ENCODE results near the gene VPS13D. TPM values are rescaled to one million over a fixed set of nuclear protein-coding genes. Genes with fewer than 3 reads are reported as not detected.

The VPS13D gene
- total and polyA plus RNA-seq, 10 of the 15 experiments (the other 5 are each of a cell fraction or from before 2014, with no cell fraction given), result 1.4 to 16.9 (median 8.5) TPM

DNA sequence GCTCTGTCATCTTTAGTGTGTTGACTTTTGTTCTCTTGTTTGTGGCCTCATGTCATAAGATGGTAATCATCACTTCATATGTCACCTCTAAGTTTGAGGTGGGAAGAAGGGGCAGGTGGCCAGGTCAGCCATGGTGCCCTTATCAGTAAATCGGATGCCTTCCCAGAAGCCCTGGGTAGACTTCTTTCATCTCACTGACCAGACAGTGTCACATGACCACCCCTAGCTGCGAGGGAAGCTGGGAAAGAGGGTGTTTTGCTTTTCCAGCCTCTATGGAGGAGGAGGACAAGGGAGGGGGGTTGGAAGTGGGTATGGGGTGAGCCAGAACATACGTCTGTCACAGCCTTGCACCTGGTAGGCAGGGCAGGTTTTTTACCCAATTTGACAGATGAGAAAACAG, 34.4 kb upstream of the VPS13D start:
- peaks cover 30% of the 10 kb centered on the region for H3K4me1 ChIP-seq (ENCODE audit: control insufficient read depth, insufficient read depth, low read length)
- no peak overlapping the region for H2AFZ ChIP-seq (ENCODE audit: control insufficient read depth, low read depth, low read length)
- H3K4me2 ChIP-seq (ENCODE audit: control insufficient read depth, insufficient read depth), result no peak overlapping the region
- H3K27me3 ChIP-seq (replicated peaks in 1 of 2; ENCODE audit: control insufficient read depth in 2 of 2, insufficient read depth in 2 of 2, low read length in 1 of 2), result no peaks in the 10 kb centered on the region
- DNase-seq (ENCODE audit: low read depth, low spot score) (no peak), FAIRE-seq (no peak), ATAC-seq (no peak)
- in situ Hi-C loops (cut with MboI), result no loop called here
- POLR2A ChIA-PET, result interaction anchor here (1.1 to 2.9 kb wide), 3 partner anchors 13 to 45 kb away, joined by 3 to 7 read pairs (median 3); no protein-coding TSS in a partner anchor
- H3K36me3 ChIP-seq (ENCODE audit: control insufficient read depth in 2 of 2, insufficient read depth in 2 of 2, low read length in 1 of 2), result peaks cover 19 to 32% of the 10 kb centered on the region in 2 experiments; a peak in 3 of 4 replicates
- H3K27ac ChIP-seq (ENCODE audit: control insufficient read depth, insufficient read depth), result no peak overlapping the region
- BruUV-seq (replicated peaks), result no TSS peak
- SMC1A ChIA-PET (ENCODE audit: uncharacterized antibody, unreplicated experiment), result no interaction called here
- no peak overlapping the region for H3K4me3 ChIP-seq
- no peaks in the 10 kb centered on the region; the same call in 2 of the 3 replicates for H3K9me3 ChIP-seq (replicated peaks; ENCODE audit: control insufficient read depth, insufficient read depth, low read length)
- no peaks in the 10 kb centered on the region for H4K20me1 ChIP-seq (ENCODE audit: control insufficient read depth, insufficient read depth)
- H3K9ac ChIP-seq (ENCODE audit: control insufficient read depth, insufficient read depth, low read length), result no peak overlapping the region
- intact Hi-C loops (cut with micrococcal nuclease; ENCODE audit: unreplicated experiment), result loop anchor here (5.0 kb wide), 1 partner anchor 33 kb away; no protein-coding TSS in a partner anchor
- H3K79me2 ChIP-seq (ENCODE audit: control insufficient read depth, insufficient read depth, low read length), result no peaks in the 10 kb centered on the region
- 93% methylated on average over 3 of the region's 3 CpGs for WGBS (ENCODE audit: insufficient coverage, insufficient replicate concordance, low lambda C conversion rate, missing lambda C conversion rate)
- TF ChIP-seq EP300 (IDR thresholded peaks at IDR 0.05; ENCODE audit: borderline replicate concordance in 1 of 2, control insufficient read depth in 1 of 2, low read depth in 2 of 2, low read length in 2 of 2) (no peak), LARP7 (IDR thresholded peaks at IDR 0.05) (no peak), RB1 (IDR thresholded peaks at IDR 0.05; ENCODE audit: borderline replicate concordance) (no peak), GATAD2B (conservative IDR thresholded peaks at IDR 0.05; ENCODE audit: low read depth) (no peak), FOS (IDR thresholded peaks at IDR 0.05; ENCODE audit: borderline replicate concordance, extremely low read depth, insufficient read length) (no peak), MLLT1 (IDR thresholded peaks at IDR 0.05) (no peak)
- CTCF ChIA-PET, result interaction anchor here (2.0 kb wide), 1 partner anchor 12 kb away, joined by 10 read pairs; no protein-coding TSS in a partner anchor
- RAD21 ChIA-PET (ENCODE audit: unreplicated experiment), result interaction anchor here (1.2 to 12.7 kb wide), 3 partner anchors 26 to 70 kb away, joined by 3 to 116 read pairs (median 84); no protein-coding TSS in a partner anchor
